ENCODE results near the gene ARID1B.

The ARID1B gene

DNA sequence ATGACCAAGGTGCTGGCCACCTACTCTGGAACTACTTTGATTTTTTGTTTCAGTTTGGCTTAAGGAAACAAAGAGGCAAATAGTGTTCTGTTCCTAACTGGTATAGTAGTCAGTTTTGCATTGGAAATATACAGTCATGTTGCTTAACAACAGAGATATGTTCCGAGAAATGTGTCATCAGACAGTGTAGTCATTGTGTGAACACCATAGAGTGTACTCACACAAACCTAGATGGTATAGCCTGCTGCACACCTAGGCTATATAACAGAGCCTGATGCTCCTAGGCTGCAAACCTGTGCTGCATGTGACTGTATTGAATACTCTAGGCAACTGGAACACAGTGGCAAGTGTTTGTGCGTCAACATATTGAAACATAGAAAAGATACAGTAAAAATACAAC, 80.4 kb downstream of the ARID1B start:
- Histone ChIP-seq H3K9me3 (ENCODE audit: control insufficient read depth, insufficient read depth, low read depth, low read length) (no peaks in the 10 kb centered on the region), H3K4me1 (ENCODE audit: control insufficient read depth, insufficient read depth, low read length) (peaks cover under 1% of the 10 kb centered on the region; the same call in 1 of the 2 replicates), H3K4me3 (ENCODE audit: low read depth, low read length) (no peak overlapping the region), H3K36me3 (ENCODE audit: control insufficient read depth in 2 of 2, insufficient read depth in 1 of 2, low read length in 2 of 2) (no peaks in the 10 kb centered on the region), H3K27ac (ENCODE audit: extremely low read depth, low read depth, low read length) (no peak overlapping the region)
- TF ChIP-seq, protein P1, sequence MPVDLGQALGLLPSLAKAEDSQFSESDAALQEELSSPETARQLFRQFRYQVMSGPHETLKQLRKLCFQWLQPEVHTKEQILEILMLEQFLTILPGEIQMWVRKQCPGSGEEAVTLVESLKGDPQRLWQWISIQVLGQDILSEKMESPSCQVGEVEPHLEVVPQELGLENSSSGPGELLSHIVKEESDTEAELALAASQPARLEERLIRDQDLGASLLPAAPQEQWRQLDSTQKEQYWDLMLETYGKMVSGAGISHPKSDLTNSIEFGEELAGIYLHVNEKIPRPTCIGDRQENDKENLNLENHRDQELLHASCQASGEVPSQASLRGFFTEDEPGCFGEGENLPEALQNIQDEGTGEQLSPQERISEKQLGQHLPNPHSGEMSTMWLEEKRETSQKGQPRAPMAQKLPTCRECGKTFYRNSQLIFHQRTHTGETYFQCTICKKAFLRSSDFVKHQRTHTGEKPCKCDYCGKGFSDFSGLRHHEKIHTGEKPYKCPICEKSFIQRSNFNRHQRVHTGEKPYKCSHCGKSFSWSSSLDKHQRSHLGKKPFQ (tag by site-specific recombination; IDR thresholded peaks at IDR 0.05): 0 out of 2 replicates have a peak, but pooled peaks have one; percentile 20
- TF ChIP-seq ZNF37A (tag by site-specific recombination; IDR thresholded peaks at IDR 0.05): no peak
- CTCF ChIA-PET: no interaction called here
- POLR2A ChIA-PET: no interaction called here

DNA sequence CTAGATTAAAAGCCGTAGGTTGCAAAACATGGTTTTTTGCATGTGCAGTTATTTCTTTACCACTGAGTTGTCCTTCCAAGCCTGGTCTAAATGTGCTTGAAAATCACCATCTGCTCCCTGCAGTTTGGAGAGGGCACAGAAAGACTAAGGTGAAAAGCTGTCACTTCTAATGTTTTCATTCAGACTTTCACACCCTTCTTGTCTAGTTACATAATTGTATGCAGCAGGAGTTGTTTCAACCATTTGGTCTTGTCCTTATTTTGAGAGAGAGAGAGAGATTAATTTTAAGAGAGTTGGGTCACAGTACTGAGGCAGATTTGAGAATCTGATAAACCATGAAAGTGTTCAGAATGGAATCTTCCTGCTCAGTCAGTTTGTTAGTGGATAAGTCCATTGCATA, 82.5 kb downstream of the ARID1B start:
- Histone ChIP-seq H3K36me3 (ENCODE audit: control insufficient read depth in 2 of 2, insufficient read depth in 1 of 2, low read length in 2 of 2) (no peaks in the 10 kb centered on the region), H3K4me3 (ENCODE audit: low read depth, low read length) (no peak overlapping the region), H3K27ac (ENCODE audit: extremely low read depth, low read depth, low read length) (no peak overlapping the region), H3K4me1 (ENCODE audit: control insufficient read depth, insufficient read depth, low read length) (no peaks in the 10 kb centered on the region), H3K9me3 (ENCODE audit: control insufficient read depth, insufficient read depth, low read depth, low read length) (no peaks in the 10 kb centered on the region)
- CTCF ChIA-PET: no interaction called here
- POLR2A ChIA-PET: no interaction called here
- TF ChIP-seq, protein P2, sequence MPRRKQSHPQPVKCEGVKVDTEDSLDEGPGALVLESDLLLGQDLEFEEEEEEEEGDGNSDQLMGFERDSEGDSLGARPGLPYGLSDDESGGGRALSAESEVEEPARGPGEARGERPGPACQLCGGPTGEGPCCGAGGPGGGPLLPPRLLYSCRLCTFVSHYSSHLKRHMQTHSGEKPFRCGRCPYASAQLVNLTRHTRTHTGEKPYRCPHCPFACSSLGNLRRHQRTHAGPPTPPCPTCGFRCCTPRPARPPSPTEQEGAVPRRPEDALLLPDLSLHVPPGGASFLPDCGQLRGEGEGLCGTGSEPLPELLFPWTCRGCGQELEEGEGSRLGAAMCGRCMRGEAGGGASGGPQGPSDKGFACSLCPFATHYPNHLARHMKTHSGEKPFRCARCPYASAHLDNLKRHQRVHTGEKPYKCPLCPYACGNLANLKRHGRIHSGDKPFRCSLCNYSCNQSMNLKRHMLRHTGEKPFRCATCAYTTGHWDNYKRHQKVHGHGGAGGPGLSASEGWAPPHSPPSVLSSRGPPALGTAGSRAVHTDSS (tag by site-specific recombination; IDR thresholded peaks at IDR 0.05): no peak
- TF ChIP-seq, protein P3, sequence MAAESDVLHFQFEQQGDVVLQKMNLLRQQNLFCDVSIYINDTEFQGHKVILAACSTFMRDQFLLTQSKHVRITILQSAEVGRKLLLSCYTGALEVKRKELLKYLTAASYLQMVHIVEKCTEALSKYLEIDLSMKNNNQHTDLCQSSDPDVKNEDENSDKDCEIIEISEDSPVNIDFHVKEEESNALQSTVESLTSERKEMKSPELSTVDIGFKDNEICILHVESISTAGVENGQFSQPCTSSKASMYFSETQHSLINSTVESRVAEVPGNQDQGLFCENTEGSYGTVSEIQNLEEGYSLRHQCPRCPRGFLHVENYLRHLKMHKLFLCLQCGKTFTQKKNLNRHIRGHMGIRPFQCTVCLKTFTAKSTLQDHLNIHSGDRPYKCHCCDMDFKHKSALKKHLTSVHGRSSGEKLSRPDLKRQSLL (tag by site-specific recombination; IDR thresholded peaks at IDR 0.05): no peak
- peak; percentile 52; the same call in 1 of the 2 replicates for TF ChIP-seq PRDM1 (tag by site-specific recombination; IDR thresholded peaks at IDR 0.05)
- TF ChIP-seq, protein P4, sequence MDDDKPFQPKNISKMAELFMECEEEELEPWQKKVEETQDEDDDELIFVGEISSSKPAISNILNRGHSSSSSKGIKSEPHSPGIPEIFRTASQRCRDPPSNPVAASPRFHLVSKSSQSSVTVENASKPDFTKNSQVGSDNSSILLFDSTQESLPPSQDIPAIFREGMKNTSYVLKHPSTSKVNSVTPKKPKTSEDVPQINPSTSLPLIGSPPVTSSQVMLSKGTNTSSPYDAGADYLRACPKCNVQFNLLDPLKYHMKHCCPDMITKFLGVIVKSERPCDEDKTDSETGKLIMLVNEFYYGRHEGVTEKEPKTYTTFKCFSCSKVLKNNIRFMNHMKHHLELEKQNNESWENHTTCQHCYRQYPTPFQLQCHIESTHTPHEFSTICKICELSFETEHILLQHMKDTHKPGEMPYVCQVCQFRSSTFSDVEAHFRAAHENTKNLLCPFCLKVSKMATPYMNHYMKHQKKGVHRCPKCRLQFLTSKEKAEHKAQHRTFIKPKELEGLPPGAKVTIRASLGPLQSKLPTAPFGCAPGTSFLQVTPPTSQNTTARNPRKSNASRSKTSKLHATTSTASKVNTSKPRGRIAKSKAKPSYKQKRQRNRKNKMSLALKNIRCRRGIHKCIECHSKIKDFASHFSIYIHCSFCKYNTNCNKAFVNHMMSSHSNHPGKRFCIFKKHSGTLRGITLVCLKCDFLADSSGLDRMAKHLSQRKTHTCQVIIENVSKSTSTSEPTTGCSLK (tag by site-specific recombination; IDR thresholded peaks at IDR 0.05): no peak
- TF ChIP-seq, protein P5, sequence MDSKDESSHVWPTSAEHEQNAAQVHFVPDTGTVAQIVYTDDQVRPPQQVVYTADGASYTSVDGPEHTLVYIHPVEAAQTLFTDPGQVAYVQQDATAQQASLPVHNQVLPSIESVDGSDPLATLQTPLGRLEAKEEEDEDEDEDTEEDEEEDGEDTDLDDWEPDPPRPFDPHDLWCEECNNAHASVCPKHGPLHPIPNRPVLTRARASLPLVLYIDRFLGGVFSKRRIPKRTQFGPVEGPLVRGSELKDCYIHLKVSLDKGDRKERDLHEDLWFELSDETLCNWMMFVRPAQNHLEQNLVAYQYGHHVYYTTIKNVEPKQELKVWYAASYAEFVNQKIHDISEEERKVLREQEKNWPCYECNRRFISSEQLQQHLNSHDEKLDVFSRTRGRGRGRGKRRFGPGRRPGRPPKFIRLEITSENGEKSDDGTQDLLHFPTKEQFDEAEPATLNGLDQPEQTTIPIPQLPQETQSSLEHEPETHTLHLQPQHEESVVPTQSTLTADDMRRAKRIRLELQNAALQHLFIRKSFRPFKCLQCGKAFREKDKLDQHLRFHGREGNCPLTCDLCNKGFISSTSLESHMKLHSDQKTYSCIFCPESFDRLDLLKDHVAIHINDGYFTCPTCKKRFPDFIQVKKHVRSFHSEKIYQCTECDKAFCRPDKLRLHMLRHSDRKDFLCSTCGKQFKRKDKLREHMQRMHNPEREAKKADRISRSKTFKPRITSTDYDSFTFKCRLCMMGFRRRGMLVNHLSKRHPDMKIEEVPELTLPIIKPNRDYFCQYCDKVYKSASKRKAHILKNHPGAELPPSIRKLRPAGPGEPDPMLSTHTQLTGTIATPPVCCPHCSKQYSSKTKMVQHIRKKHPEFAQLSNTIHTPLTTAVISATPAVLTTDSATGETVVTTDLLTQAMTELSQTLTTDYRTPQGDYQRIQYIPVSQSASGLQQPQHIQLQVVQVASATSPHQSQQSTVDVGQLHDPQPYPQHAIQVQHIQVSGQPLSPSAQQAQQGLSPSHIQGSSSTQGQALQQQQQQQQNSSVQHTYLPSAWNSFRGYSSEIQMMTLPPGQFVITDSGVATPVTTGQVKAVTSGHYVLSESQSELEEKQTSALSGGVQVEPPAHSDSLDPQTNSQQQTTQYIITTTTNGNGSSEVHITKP (tag by site-specific recombination; IDR thresholded peaks at IDR 0.05): peak; percentile 82

DNA sequence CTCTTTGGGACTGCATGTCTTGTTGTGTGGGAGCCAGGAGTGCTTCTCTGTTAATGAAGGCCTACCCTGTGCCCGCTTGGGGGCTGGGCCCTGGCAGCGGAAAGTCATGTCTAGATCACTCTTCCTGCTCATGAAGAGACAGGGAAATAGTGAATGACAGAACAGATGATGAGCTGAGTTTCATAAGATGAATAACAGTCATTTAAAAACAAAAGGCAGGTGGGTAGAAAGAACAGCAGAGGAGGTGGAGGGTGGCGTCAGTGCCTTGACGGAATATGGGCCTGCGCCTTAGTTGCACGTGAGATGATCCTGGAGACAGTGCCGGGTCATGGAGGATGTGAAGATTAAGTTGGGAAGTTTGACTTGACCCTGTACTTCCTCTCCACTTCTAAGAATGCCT, 85.5 kb downstream of the ARID1B start:
- Histone ChIP-seq H3K4me1 (ENCODE audit: control insufficient read depth, insufficient read depth, low read length) (peaks cover 11% of the 10 kb centered on the region), H3K4me3 (ENCODE audit: low read depth, low read length) (no peak overlapping the region), H3K9me3 (ENCODE audit: control insufficient read depth, insufficient read depth, low read depth, low read length) (no peaks in the 10 kb centered on the region), H3K27ac (ENCODE audit: extremely low read depth, low read depth, low read length) (no peak overlapping the region), H3K36me3 (ENCODE audit: control insufficient read depth in 2 of 2, insufficient read depth in 1 of 2, low read length in 2 of 2) (no peaks in the 10 kb centered on the region)
- ChIA-PET CTCF (no interaction called here), POLR2A (no interaction called here)
- TF ChIP-seq ZNF623 (tag by site-specific recombination; IDR thresholded peaks at IDR 0.05) (no peak), ZIC2 (tag by site-specific recombination; IDR thresholded peaks at IDR 0.05) (no peak), ZNF266 (tag by site-specific recombination; IDR thresholded peaks at IDR 0.05; ENCODE audit: low read depth) (no peak)

Measured in HEK293 (cell line).